GM19452 (cell line): ENCODE data around the gene TSPEAR.
"Not testable (repeated sequence)": the region's sequence is repeated elsewhere in the genome, so short reads cannot be mapped to it uniquely, and the experiment has no call there.

Experiments used
- ATAC-seq: cut with Tn5 transposase; IDR thresholded peaks from one replicate; pipeline ENCODE4 v1.9.1; 2021; ENCODE audit not compliant: unreplicated experiment

Gene TSPEAR

GRCh38 chr21:44510508-44511218 lies 200.7 kb downstream of the TSPEAR start:
- ATAC-seq = no peak

- ATAC-seq = no peak
These were observed 201.3 kb downstream of the TSPEAR start for GRCh38 chr21:44510109-44510507.

- ATAC-seq = no peak
These were observed 201.8 kb downstream of the TSPEAR start for GRCh38 chr21:44509539-44509938.

GRCh38 chr21:44508711-44509445 lies 202.5 kb downstream of the TSPEAR start:
- no peak for ATAC-seq

- no peak for ATAC-seq
These were observed 203.0 kb downstream of the TSPEAR start for GRCh38 chr21:44508426-44508710.

GRCh38 chr21:44507673-44508425 lies 203.5 kb downstream of the TSPEAR start:
- ATAC-seq = no peak

GRCh38 chr21:44506279-44507255 lies 204.8 kb downstream of the TSPEAR start:
- ATAC-seq = no peak

GRCh38 chr21:44505673-44506278 lies 205.6 kb downstream of the TSPEAR start:
- no peak for ATAC-seq

- no peak for ATAC-seq
These were observed 207.4 kb downstream of the TSPEAR start for GRCh38 chr21:44503901-44504399.

- ATAC-seq = not testable (repeated sequence)
These were observed 208.1 kb downstream of the TSPEAR start for GRCh38 chr21:44503006-44503889.

- ATAC-seq = no peak
These were observed 209.0 kb downstream of the TSPEAR start for GRCh38 chr21:44502171-44502958.

- no peak for ATAC-seq
These were observed 211.3 kb downstream of the TSPEAR start for GRCh38 chr21:44500111-44500510.

GRCh38 chr21:44499631-44500030 lies 211.7 kb downstream of the TSPEAR start:
- ATAC-seq = no peak

GRCh38 chr21:44499211-44499560 lies 212.2 kb downstream of the TSPEAR start:
- no peak for ATAC-seq

GRCh38 chr21:44498280-44499210 lies 212.8 kb downstream of the TSPEAR start:
- ATAC-seq = no peak

- no peak for ATAC-seq
These were observed 213.7 kb downstream of the TSPEAR start for GRCh38 chr21:44497703-44498126.
